ENCODE data around the gene CMTR2. TPM values are rescaled to one million over a fixed set of nuclear protein-coding genes. Genes with fewer than 3 reads are reported as not detected.
"Not testable (repeated sequence)": the region's sequence is repeated elsewhere in the genome, so short reads cannot be mapped to it uniquely, and the experiment has no call there.

Gene CMTR2
- total and polyA plus RNA-seq, 3 donors from 2014 or later, result 22.2 to 36.8 (median 25.8) TPM

GRCh38 chr16:71328151-71328550, 38.9 kb upstream of the CMTR2 start:
- WGBS, 2 donors, result 78 to 88% methylated on average over 3 of the region's 3 CpGs
- TF ChIP-seq CTCF (IDR thresholded peaks at IDR 0.05) (no peak), POLR2A (IDR thresholded peaks at IDR 0.05) (no peak)
- H3K36me3 ChIP-seq (ENCODE audit: low read depth, missing control alignments), result no peaks in the 10 kb centered on the region
- no peak overlapping the region for H3K4me3 ChIP-seq
- no peaks in the 10 kb centered on the region for H3K4me1 ChIP-seq
- no peak overlapping the region for H3K27ac ChIP-seq
- intact Hi-C loops (cut with DNase I; ENCODE audit: low total_unique reads), result no loop called here
- no peaks in the 10 kb centered on the region for H3K27me3 ChIP-seq
- no peak for DNase-seq
- H3K9me3 ChIP-seq, result no peaks in the 10 kb centered on the region

- no peak for DNase-seq
- Histone ChIP-seq H3K9me3 (no peaks in the 10 kb centered on the region), H3K27ac (no peak overlapping the region)
Observed at GRCh38 chr16:71327720-71328119, 38.5 kb upstream of the CMTR2 start.

GRCh38 chr16:71319999-71320398, 30.8 kb upstream of the CMTR2 start:
- Histone ChIP-seq H3K27me3 (no peaks in the 10 kb centered on the region), H3K4me3 (no peak overlapping the region), H3K4me1 (no peaks in the 10 kb centered on the region), H3K36me3 (ENCODE audit: low read depth, missing control alignments) (no peaks in the 10 kb centered on the region), H3K9me3 (no peaks in the 10 kb centered on the region), H3K27ac (no peak overlapping the region)
- intact Hi-C loops (cut with DNase I; ENCODE audit: low total_unique reads), result no loop called here
- 89 to 94% methylated on average over 4 of the region's 4 CpGs for WGBS, 2 donors
- TF ChIP-seq CTCF (IDR thresholded peaks at IDR 0.05) (no peak), POLR2A (IDR thresholded peaks at IDR 0.05) (no peak)
- DNase-seq, result no peak

More at GRCh38 chr16:71327720-71328119, 38.5 kb upstream of the CMTR2 start:
- no peaks in the 10 kb centered on the region for H3K4me1 ChIP-seq
- no peak for TF ChIP-seq CTCF (IDR thresholded peaks at IDR 0.05)
- TF ChIP-seq POLR2A (IDR thresholded peaks at IDR 0.05), result no peak
- no peaks in the 10 kb centered on the region for H3K36me3 ChIP-seq (ENCODE audit: low read depth, missing control alignments)
- no peak overlapping the region for H3K4me3 ChIP-seq
- intact Hi-C loops (cut with DNase I; ENCODE audit: low total_unique reads), result no loop called here
- H3K27me3 ChIP-seq, result no peaks in the 10 kb centered on the region

- Histone ChIP-seq H3K4me3 (no peak overlapping the region), H3K9me3 (no peaks in the 10 kb centered on the region), H3K36me3 (ENCODE audit: low read depth, missing control alignments) (no peaks in the 10 kb centered on the region), H3K27ac (no peak overlapping the region), H3K4me1 (no peaks in the 10 kb centered on the region), H3K27me3 (no peaks in the 10 kb centered on the region)
- WGBS, 2 donors, result 43 to 44% methylated on average over 3 of the region's 3 CpGs
- intact Hi-C loops (cut with DNase I; ENCODE audit: low total_unique reads), result no loop called here
- TF ChIP-seq POLR2A (IDR thresholded peaks at IDR 0.05) (no peak), CTCF (IDR thresholded peaks at IDR 0.05) (no peak)
- no peak for DNase-seq
Observed at GRCh38 chr16:71315269-71315668, 26.1 kb upstream of the CMTR2 start.

- H3K27ac ChIP-seq; intact Hi-C loops (cut with DNase I; ENCODE audit: low total_unique reads): not testable (repeated sequence)
- WGBS, 2 donors, result 61 to 63% methylated on average over 3 of the region's 3 CpGs
Observed at GRCh38 chr16:71313591-71313990, 24.4 kb upstream of the CMTR2 start.

More at GRCh38 chr16:71313591-71313990, 24.4 kb upstream of the CMTR2 start:
- not testable (repeated sequence) for H3K4me3 ChIP-seq; H3K4me1 ChIP-seq; H3K36me3 ChIP-seq (ENCODE audit: low read depth, missing control alignments); H3K9me3 ChIP-seq; DNase-seq; H3K27me3 ChIP-seq

Data from testis (tissue), 3 donors.